ENCODE measurements around the gene SH3GLB2.

SH3GLB2 gene

GRCh38 chr9:129028192-129028966, at the start of gene SH3GLB2:
SH3GLB2 (minus strand) TSS chr9:129028331; CDS start chr9:129028154, 177 bp downstream.
- peak; percentile 94 for DNase-seq

- DNase-seq = no peak
Observed at GRCh38 chr9:129077236-129077635, 49.1 kb upstream of the SH3GLB2 start.

- DNase-seq = no peak
Observed at GRCh38 chr9:129076640-129077037, 48.5 kb upstream of the SH3GLB2 start.

GRCh38 chr9:129075996-129076639, 48.0 kb upstream of the SH3GLB2 start:
- no peak for DNase-seq

- no peak for DNase-seq
Observed at GRCh38 chr9:129074106-129074505, 46.0 kb upstream of the SH3GLB2 start.

- no peak for DNase-seq
Observed at GRCh38 chr9:129073404-129073803, 45.3 kb upstream of the SH3GLB2 start.

GRCh38 chr9:129072171-129072570, 44.0 kb upstream of the SH3GLB2 start:
- DNase-seq = no peak

- DNase-seq = no peak
Observed at GRCh38 chr9:129071526-129072126, 43.5 kb upstream of the SH3GLB2 start.

- DNase-seq = no peak
Observed at GRCh38 chr9:129070696-129071525, 42.8 kb upstream of the SH3GLB2 start.

GRCh38 chr9:129069862-129070641, 41.9 kb upstream of the SH3GLB2 start:
- no peak for DNase-seq

- DNase-seq = no peak
Observed at GRCh38 chr9:129068990-129069861, 41.1 kb upstream of the SH3GLB2 start.

GRCh38 chr9:129068110-129068509, 40.0 kb upstream of the SH3GLB2 start:
- DNase-seq = no peak

- no peak for DNase-seq
Observed at GRCh38 chr9:129064499-129064908, 36.4 kb upstream of the SH3GLB2 start.

- no peak for DNase-seq
Observed at GRCh38 chr9:129063061-129063460, 34.9 kb upstream of the SH3GLB2 start.

- DNase-seq = no peak
Observed at GRCh38 chr9:129060991-129061390, 32.9 kb upstream of the SH3GLB2 start.

- no peak for DNase-seq
Observed at GRCh38 chr9:129059796-129060785, 32.0 kb upstream of the SH3GLB2 start.

- DNase-seq = no peak
Observed at GRCh38 chr9:129058965-129059795, 31.0 kb upstream of the SH3GLB2 start.

GRCh38 chr9:129054163-129054851, 26.2 kb upstream of the SH3GLB2 start:
- DNase-seq = no peak
